ENCODE results near the gene CHTF18.
"Not testable (repeated sequence)": the region's sequence is repeated elsewhere in the genome, so short reads cannot be mapped to it uniquely, and the experiment has no call there.

The CHTF18 gene

DNA sequence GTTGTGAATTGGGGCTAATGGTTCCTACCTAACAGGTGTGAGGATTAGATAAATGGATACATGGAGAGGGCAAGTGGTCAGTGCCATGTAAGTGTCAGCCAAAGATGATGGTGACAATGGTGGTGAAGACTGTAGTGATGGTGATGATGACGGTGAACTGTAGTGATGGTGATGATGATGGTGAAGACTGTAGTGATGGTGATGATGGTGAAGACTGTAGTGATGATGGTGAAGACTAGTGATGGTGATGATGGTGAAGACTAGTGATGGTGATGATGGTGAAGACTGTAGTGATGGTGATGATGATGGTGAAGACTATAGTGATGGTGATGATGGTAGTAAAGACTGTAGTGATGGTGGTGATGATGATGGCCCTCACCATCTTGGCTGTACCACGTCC, 30.2 kb downstream of the CHTF18 start:
- Histone ChIP-seq H3K27me3 (replicated peaks; ENCODE audit: control insufficient read depth, insufficient read depth, low read length) (peaks cover 35% of the 10 kb centered on the region), H3K36me3 (ENCODE audit: control insufficient read depth, insufficient read depth, low read length, severe bottlenecking) (no peaks in the 10 kb centered on the region), H3K4me1 (ENCODE audit: control insufficient read depth, insufficient read depth, low read length) (peaks cover 12% of the 10 kb centered on the region), H3K9ac (ENCODE audit: low read length) (no peak overlapping the region), H3K4me3 (ENCODE audit: low read length) (no peak overlapping the region), H3K9me3 (ENCODE audit: control insufficient read depth, low read length) (no peaks in the 10 kb centered on the region)
- DNase-seq (ENCODE audit: low read depth), result no peak

- peaks cover 3% of the 10 kb centered on the region for H3K4me1 ChIP-seq (ENCODE audit: control insufficient read depth, insufficient read depth, low read length)
- H3K27me3 ChIP-seq (replicated peaks; ENCODE audit: control insufficient read depth, insufficient read depth, low read length), result peaks cover 39% of the 10 kb centered on the region
- H3K36me3 ChIP-seq (ENCODE audit: control insufficient read depth, insufficient read depth, low read length, severe bottlenecking), result no peaks in the 10 kb centered on the region
- DNase-seq (ENCODE audit: low read depth), result no peak
- no peaks in the 10 kb centered on the region for H3K9me3 ChIP-seq (ENCODE audit: control insufficient read depth, low read length)
- H3K9ac ChIP-seq (ENCODE audit: low read length), result no peak overlapping the region
- H3K4me3 ChIP-seq (ENCODE audit: low read length), result no peak overlapping the region
Observed at GRCh38 chr16:819336-820043, 31.1 kb downstream of the CHTF18 start.

- H3K36me3 ChIP-seq (ENCODE audit: control insufficient read depth, insufficient read depth, low read length, severe bottlenecking); H3K9me3 ChIP-seq (ENCODE audit: control insufficient read depth, low read length); H3K4me3 ChIP-seq (ENCODE audit: low read length); DNase-seq (ENCODE audit: low read depth); H3K4me1 ChIP-seq (ENCODE audit: control insufficient read depth, insufficient read depth, low read length); H3K9ac ChIP-seq (ENCODE audit: low read length): not testable (repeated sequence)
- H3K27me3 ChIP-seq (replicated peaks; ENCODE audit: control insufficient read depth, insufficient read depth, low read length), result peaks cover 45% of the 10 kb centered on the region
Observed at GRCh38 chr16:820044-820408, 31.6 kb downstream of the CHTF18 start.

- peaks cover 52% of the 10 kb centered on the region for H3K27me3 ChIP-seq (replicated peaks; ENCODE audit: control insufficient read depth, insufficient read depth, low read length)
- H3K36me3 ChIP-seq (ENCODE audit: control insufficient read depth, insufficient read depth, low read length, severe bottlenecking), result no peaks in the 10 kb centered on the region
- peaks cover 7% of the 10 kb centered on the region for H3K4me1 ChIP-seq (ENCODE audit: control insufficient read depth, insufficient read depth, low read length)
- no peaks in the 10 kb centered on the region for H3K9me3 ChIP-seq (ENCODE audit: control insufficient read depth, low read length)
- no peak overlapping the region for H3K4me3 ChIP-seq (ENCODE audit: low read length)
- no peak for DNase-seq (ENCODE audit: low read depth)
- no peak overlapping the region for H3K9ac ChIP-seq (ENCODE audit: low read length)
Observed at GRCh38 chr16:820748-821147, 32.3 kb downstream of the CHTF18 start.

DNA sequence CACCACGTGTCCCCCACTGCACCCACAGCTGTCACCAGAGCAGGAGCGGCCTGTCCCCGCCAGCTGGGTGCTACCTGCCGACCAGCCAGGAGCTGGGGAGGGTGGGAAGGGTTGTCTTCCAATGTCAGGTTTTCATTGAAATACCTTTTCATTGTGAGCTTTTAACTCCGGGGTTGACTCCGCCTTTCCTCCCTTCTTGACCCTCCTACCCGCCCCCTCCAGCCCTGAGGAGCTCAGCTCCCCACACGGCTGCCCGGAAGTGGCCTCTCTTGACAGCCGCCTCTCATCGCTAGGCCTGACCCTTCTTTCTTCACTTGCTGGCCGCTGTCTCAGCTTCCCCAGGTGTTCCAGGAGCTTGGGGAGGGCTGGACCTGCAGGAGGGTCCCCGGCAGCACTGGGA, 33.3 kb downstream of the CHTF18 start:
- DNase-seq (ENCODE audit: low read depth), result no peak
- H3K27me3 ChIP-seq (replicated peaks; ENCODE audit: control insufficient read depth, insufficient read depth, low read length), result peaks cover 53% of the 10 kb centered on the region

GRCh38 chr16:822174-822908, 33.9 kb downstream of the CHTF18 start:
- Histone ChIP-seq H3K4me1 (ENCODE audit: control insufficient read depth, insufficient read depth, low read length) (peaks cover 8% of the 10 kb centered on the region), H3K9me3 (ENCODE audit: control insufficient read depth, low read length) (no peaks in the 10 kb centered on the region), H3K36me3 (ENCODE audit: control insufficient read depth, insufficient read depth, low read length, severe bottlenecking) (no peaks in the 10 kb centered on the region)

More for the DNA sequence above, 33.3 kb downstream of the CHTF18 start:
- Histone ChIP-seq H3K9me3 (ENCODE audit: control insufficient read depth, low read length) (no peaks in the 10 kb centered on the region), H3K36me3 (ENCODE audit: control insufficient read depth, insufficient read depth, low read length, severe bottlenecking) (no peaks in the 10 kb centered on the region), H3K4me1 (ENCODE audit: control insufficient read depth, insufficient read depth, low read length) (peaks cover 8% of the 10 kb centered on the region), H3K4me3 (ENCODE audit: low read length) (no peak overlapping the region), H3K9ac (ENCODE audit: low read length) (no peak overlapping the region)

DNA sequence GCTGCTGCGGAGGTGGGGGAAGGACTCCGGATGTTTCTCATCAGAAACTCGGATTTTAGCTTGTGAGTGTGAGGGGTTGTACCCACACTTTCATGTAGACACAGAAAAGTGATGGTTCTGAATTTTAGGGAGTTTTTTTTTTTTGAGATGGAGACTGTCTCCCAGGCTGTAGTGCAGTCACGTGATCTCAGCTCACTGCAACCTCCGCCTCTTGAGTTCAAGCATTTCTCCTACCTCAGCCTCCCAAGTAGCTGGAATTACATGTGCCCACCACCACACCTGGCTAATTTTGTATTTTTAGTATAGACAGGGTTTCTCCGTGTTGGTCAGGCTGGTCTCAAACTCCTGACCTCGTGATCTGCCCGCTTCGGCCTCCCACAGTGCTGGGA, 34.5 kb downstream of the CHTF18 start:
- peaks cover 58% of the 10 kb centered on the region for H3K27me3 ChIP-seq (replicated peaks; ENCODE audit: control insufficient read depth, insufficient read depth, low read length)
- H3K9ac ChIP-seq (ENCODE audit: low read length), result no peak overlapping the region
- DNase-seq (ENCODE audit: low read depth), result no peak
- no peak overlapping the region for H3K4me3 ChIP-seq (ENCODE audit: low read length)
- no peaks in the 10 kb centered on the region for H3K9me3 ChIP-seq (ENCODE audit: control insufficient read depth, low read length)
- H3K36me3 ChIP-seq (ENCODE audit: control insufficient read depth, insufficient read depth, low read length, severe bottlenecking), result no peaks in the 10 kb centered on the region
- peaks cover 8% of the 10 kb centered on the region for H3K4me1 ChIP-seq (ENCODE audit: control insufficient read depth, insufficient read depth, low read length)

More at GRCh38 chr16:822174-822908, 33.9 kb downstream of the CHTF18 start:
- Histone ChIP-seq H3K27me3 (replicated peaks; ENCODE audit: control insufficient read depth, insufficient read depth, low read length) (peaks cover 54% of the 10 kb centered on the region), H3K9ac (ENCODE audit: low read length) (no peak overlapping the region), H3K4me3 (ENCODE audit: low read length) (no peak overlapping the region)
- DNase-seq (ENCODE audit: low read depth), result no peak

GRCh38 chr16:824194-824593, 35.8 kb downstream of the CHTF18 start:
- Histone ChIP-seq H3K4me1 (ENCODE audit: control insufficient read depth, insufficient read depth, low read length) (peaks cover 8% of the 10 kb centered on the region), H3K9me3 (ENCODE audit: control insufficient read depth, low read length) (no peaks in the 10 kb centered on the region), H3K9ac (ENCODE audit: low read length) (no peak overlapping the region), H3K27me3 (replicated peaks; ENCODE audit: control insufficient read depth, insufficient read depth, low read length) (peaks cover 51% of the 10 kb centered on the region), H3K36me3 (ENCODE audit: control insufficient read depth, insufficient read depth, low read length, severe bottlenecking) (no peaks in the 10 kb centered on the region), H3K4me3 (ENCODE audit: low read length) (no peak overlapping the region)
- DNase-seq (ENCODE audit: low read depth), result no peak

- no peak for DNase-seq (ENCODE audit: low read depth)
- Histone ChIP-seq H3K27me3 (replicated peaks; ENCODE audit: control insufficient read depth, insufficient read depth, low read length) (peaks cover 50% of the 10 kb centered on the region), H3K4me3 (ENCODE audit: low read length) (no peak overlapping the region)
Observed at GRCh38 chr16:824601-825000, 36.2 kb downstream of the CHTF18 start.

DNA sequence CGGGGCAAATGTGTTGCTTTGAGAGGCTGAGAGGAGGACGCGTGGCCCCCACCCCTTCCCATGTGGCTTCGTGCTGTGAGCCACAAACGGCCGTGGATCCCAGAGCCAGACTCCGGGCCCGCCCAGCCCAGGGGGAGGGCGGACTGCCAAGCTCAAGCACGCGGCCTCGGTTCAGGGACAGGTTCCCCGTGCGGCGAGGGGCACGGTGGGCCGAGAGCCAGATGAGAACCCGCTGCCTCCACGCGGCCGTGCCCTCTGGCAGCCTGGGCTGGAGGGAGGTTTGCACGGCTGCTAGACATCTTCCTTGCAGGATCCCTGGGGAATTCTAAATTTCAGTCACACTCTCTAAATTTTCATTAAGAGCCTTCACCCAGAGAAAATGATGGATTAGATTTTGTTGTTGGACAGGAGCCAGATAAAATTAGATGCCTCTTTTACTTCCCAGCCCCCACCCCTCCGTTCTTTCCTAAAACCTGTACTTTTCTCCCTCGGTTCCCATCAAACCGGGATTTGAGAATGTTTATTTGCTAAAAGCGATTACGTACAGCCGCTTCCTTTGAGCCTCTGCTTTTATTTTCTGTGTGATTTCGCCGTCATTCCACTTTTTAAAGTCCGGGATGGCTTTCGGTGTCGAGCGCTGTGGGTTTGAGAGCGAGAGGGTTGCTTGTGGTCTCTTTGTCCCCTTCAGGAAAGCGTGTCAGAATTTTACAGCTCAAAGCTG, 37.1 kb downstream of the CHTF18 start:
- Histone ChIP-seq H3K9me3 (ENCODE audit: control insufficient read depth, low read length) (no peaks in the 10 kb centered on the region), H3K36me3 (ENCODE audit: control insufficient read depth, insufficient read depth, low read length, severe bottlenecking) (no peaks in the 10 kb centered on the region), H3K4me1 (ENCODE audit: control insufficient read depth, insufficient read depth, low read length) (peaks cover 8% of the 10 kb centered on the region), H3K4me3 (ENCODE audit: low read length) (no peak overlapping the region), H3K9ac (ENCODE audit: low read length) (no peak overlapping the region), H3K27me3 (replicated peaks; ENCODE audit: control insufficient read depth, insufficient read depth, low read length) (peaks cover 55% of the 10 kb centered on the region)
- DNase-seq (ENCODE audit: low read depth), result peak; percentile 69

More at GRCh38 chr16:824601-825000, 36.2 kb downstream of the CHTF18 start:
- no peaks in the 10 kb centered on the region for H3K9me3 ChIP-seq (ENCODE audit: control insufficient read depth, low read length)
- H3K9ac ChIP-seq (ENCODE audit: low read length), result no peak overlapping the region
- H3K4me1 ChIP-seq (ENCODE audit: control insufficient read depth, insufficient read depth, low read length), result peaks cover 8% of the 10 kb centered on the region
- H3K36me3 ChIP-seq (ENCODE audit: control insufficient read depth, insufficient read depth, low read length, severe bottlenecking), result no peaks in the 10 kb centered on the region

- no peak overlapping the region for H3K4me3 ChIP-seq (ENCODE audit: low read length)
- H3K9me3 ChIP-seq (ENCODE audit: control insufficient read depth, low read length), result no peaks in the 10 kb centered on the region
- H3K27me3 ChIP-seq (replicated peaks; ENCODE audit: control insufficient read depth, insufficient read depth, low read length), result peaks cover 48% of the 10 kb centered on the region
- H3K36me3 ChIP-seq (ENCODE audit: control insufficient read depth, insufficient read depth, low read length, severe bottlenecking), result no peaks in the 10 kb centered on the region
- peaks cover 8% of the 10 kb centered on the region for H3K4me1 ChIP-seq (ENCODE audit: control insufficient read depth, insufficient read depth, low read length)
- DNase-seq (ENCODE audit: low read depth), result no peak
- H3K9ac ChIP-seq (ENCODE audit: low read length), result no peak overlapping the region
Observed at GRCh38 chr16:827513-827912, 39.1 kb downstream of the CHTF18 start.
